Measurements from ENCODE around the gene OGA. TPM values are rescaled to one million over a fixed set of nuclear protein-coding genes. Genes with fewer than 3 reads are reported as not detected.
"Not testable (repeated sequence)": the region's sequence is repeated elsewhere in the genome, so short reads cannot be mapped to it uniquely, and the experiment has no call there.

OGA gene
- total and polyA plus RNA-seq, 2 experiments from 2014 or later: 42.5 to 78.0 TPM

- H3K4me2 ChIP-seq (ENCODE audit: unreplicated experiment): no peak overlapping the region
- H3F3A ChIP-seq (ENCODE audit: insufficient read depth): peaks cover 43% of the 10 kb centered on the region
- H2AFZ ChIP-seq: no peak overlapping the region
- TF ChIP-seq EZH2 (IDR thresholded peaks at IDR 0.05; ENCODE audit: insufficient read depth, poor library complexity, severe bottlenecking): no peak
- no peak for TF ChIP-seq EZH2phosphoT487 (IDR thresholded peaks at IDR 0.05; ENCODE audit: insufficient read depth, low read depth)
- DNase-seq: no peak
- no peak overlapping the region for H3K9ac ChIP-seq
- H3K27me3 ChIP-seq (replicated peaks; ENCODE audit: insufficient read depth): no peaks in the 10 kb centered on the region
- peak overlapping the region; percentile 0; the same call in 1 of the 2 replicates for H3K27ac ChIP-seq
- H3K9me2 ChIP-seq (ENCODE audit: insufficient read depth): no peaks in the 10 kb centered on the region
- H3K4me3 ChIP-seq: no peak overlapping the region
- H3K36me3 ChIP-seq (ENCODE audit: low read depth): peaks cover 89% of the 10 kb centered on the region
- peaks cover 7% of the 10 kb centered on the region for H3K4me1 ChIP-seq (ENCODE audit: insufficient read depth)
- WGBS, 2 experiments (ENCODE audit: low coverage in 1 of 2, low lambda C conversion rate in 2 of 2, missing lambda C conversion rate in 2 of 2): 30 to 37% methylated on average over 4 of the region's 4 CpGs
- H3K79me2 ChIP-seq (ENCODE audit: insufficient read depth): peaks cover 99% of the 10 kb centered on the region
- H4K20me1 ChIP-seq (ENCODE audit: insufficient read depth): peaks cover 13% of the 10 kb centered on the region
- H3K9me3 ChIP-seq (ENCODE audit: low read depth): no peaks in the 10 kb centered on the region
- in situ Hi-C loops (cut with MboI): no loop called here
These were observed 14.7 kb downstream of the OGA start for GRCh38 chr10:101803511-101803910.

GRCh38 chr10:101797403-101798059 is 20.7 kb downstream of the OGA start:
- H3K9me2 ChIP-seq (ENCODE audit: insufficient read depth): no peaks in the 10 kb centered on the region
- in situ Hi-C loops (cut with MboI): no loop called here
- H3K4me1 ChIP-seq (ENCODE audit: insufficient read depth): no peaks in the 10 kb centered on the region
- H3F3A ChIP-seq (ENCODE audit: insufficient read depth): peaks cover 49% of the 10 kb centered on the region
- no peak overlapping the region for H3K9ac ChIP-seq
- no peak overlapping the region for H3K4me2 ChIP-seq (ENCODE audit: unreplicated experiment)
- TF ChIP-seq EZH2 (IDR thresholded peaks at IDR 0.05; ENCODE audit: insufficient read depth, poor library complexity, severe bottlenecking): no peak
- TF ChIP-seq EZH2phosphoT487 (IDR thresholded peaks at IDR 0.05; ENCODE audit: insufficient read depth, low read depth): no peak
- no peak overlapping the region for H3K4me3 ChIP-seq
- 61 to 64% methylated on average over 4 of the region's 4 CpGs for WGBS, 2 experiments (ENCODE audit: low coverage in 1 of 2, low lambda C conversion rate in 2 of 2, missing lambda C conversion rate in 2 of 2)
- H3K27me3 ChIP-seq (replicated peaks; ENCODE audit: insufficient read depth): no peaks in the 10 kb centered on the region
- no peaks in the 10 kb centered on the region for H3K9me3 ChIP-seq (ENCODE audit: low read depth)
- peaks cover 8% of the 10 kb centered on the region for H4K20me1 ChIP-seq (ENCODE audit: insufficient read depth)
- H3K79me2 ChIP-seq (ENCODE audit: insufficient read depth): peaks cover 100% of the 10 kb centered on the region
- H2AFZ ChIP-seq: no peak overlapping the region
- no peak overlapping the region for H3K27ac ChIP-seq
- H3K36me3 ChIP-seq (ENCODE audit: low read depth): peaks cover 94% of the 10 kb centered on the region
- DNase-seq: no peak

- Histone ChIP-seq H3K9me3 (ENCODE audit: low read depth) (no peaks in the 10 kb centered on the region), H3K4me2 (ENCODE audit: unreplicated experiment) (no peak overlapping the region), H3K4me1 (ENCODE audit: insufficient read depth) (no peaks in the 10 kb centered on the region), H3K4me3 (no peak overlapping the region), H3F3A (ENCODE audit: insufficient read depth) (peaks cover 44% of the 10 kb centered on the region), H4K20me1 (ENCODE audit: insufficient read depth) (0 out of 2 replicates have a peak, but pooled peaks cover 4% of the 10 kb centered on the region), H3K27me3 (replicated peaks; ENCODE audit: insufficient read depth) (no peaks in the 10 kb centered on the region), H2AFZ (no peak overlapping the region), H3K9ac (no peak overlapping the region), H3K9me2 (ENCODE audit: insufficient read depth) (no peaks in the 10 kb centered on the region), H3K36me3 (ENCODE audit: low read depth) (peaks cover 92% of the 10 kb centered on the region), H3K27ac (no peak overlapping the region), H3K79me2 (ENCODE audit: insufficient read depth) (peaks cover 89% of the 10 kb centered on the region)
- DNase-seq: no peak
- in situ Hi-C loops (cut with MboI): no loop called here
- 98 to 100% methylated on average over 12 of the region's 12 CpGs for WGBS, 2 experiments (ENCODE audit: low coverage in 1 of 2, low lambda C conversion rate in 2 of 2, missing lambda C conversion rate in 2 of 2)
- TF ChIP-seq EZH2phosphoT487 (IDR thresholded peaks at IDR 0.05; ENCODE audit: insufficient read depth, low read depth) (no peak), EZH2 (IDR thresholded peaks at IDR 0.05; ENCODE audit: insufficient read depth, poor library complexity, severe bottlenecking) (no peak)
These were observed 24.7 kb downstream of the OGA start for GRCh38 chr10:101793526-101793925.

GRCh38 chr10:101789686-101790085 is 28.6 kb downstream of the OGA start:
- 87 to 92% methylated on average over 7 of the region's 7 CpGs for WGBS, 2 experiments (ENCODE audit: low coverage in 1 of 2, low lambda C conversion rate in 2 of 2, missing lambda C conversion rate in 2 of 2)
- Histone ChIP-seq H3F3A (ENCODE audit: insufficient read depth) (peaks cover 54% of the 10 kb centered on the region), H3K27me3 (replicated peaks; ENCODE audit: insufficient read depth) (no peaks in the 10 kb centered on the region), H3K4me1 (ENCODE audit: insufficient read depth) (no peaks in the 10 kb centered on the region), H3K9me2 (ENCODE audit: insufficient read depth) (no peaks in the 10 kb centered on the region), H3K9ac (no peak overlapping the region), H4K20me1 (ENCODE audit: insufficient read depth) (no peaks in the 10 kb centered on the region), H3K79me2 (ENCODE audit: insufficient read depth) (peaks cover 88% of the 10 kb centered on the region), H3K36me3 (ENCODE audit: low read depth) (peaks cover 92% of the 10 kb centered on the region), H3K4me3 (no peak overlapping the region), H3K27ac (no peak overlapping the region), H3K4me2 (ENCODE audit: unreplicated experiment) (no peak overlapping the region), H2AFZ (no peak overlapping the region), H3K9me3 (ENCODE audit: low read depth) (no peaks in the 10 kb centered on the region)
- in situ Hi-C loops (cut with MboI): loop anchor here (10.0 kb wide), 1 partner anchor 185 kb away; no protein-coding TSS in a partner anchor
- TF ChIP-seq EZH2 (IDR thresholded peaks at IDR 0.05; ENCODE audit: insufficient read depth, poor library complexity, severe bottlenecking) (no peak), EZH2phosphoT487 (IDR thresholded peaks at IDR 0.05; ENCODE audit: insufficient read depth, low read depth) (no peak)
- DNase-seq: no peak

- H3K9ac ChIP-seq; H3K27me3 ChIP-seq (replicated peaks; ENCODE audit: insufficient read depth); H3K4me1 ChIP-seq (ENCODE audit: insufficient read depth); H3K9me3 ChIP-seq (ENCODE audit: low read depth); H3K4me3 ChIP-seq; H3K4me2 ChIP-seq (ENCODE audit: unreplicated experiment); H2AFZ ChIP-seq; H3K9me2 ChIP-seq (ENCODE audit: insufficient read depth); H4K20me1 ChIP-seq (ENCODE audit: insufficient read depth); H3K27ac ChIP-seq; DNase-seq: not testable (repeated sequence)
- Histone ChIP-seq H3K36me3 (ENCODE audit: low read depth) (peaks cover 91% of the 10 kb centered on the region), H3K79me2 (ENCODE audit: insufficient read depth) (peaks cover 85% of the 10 kb centered on the region), H3F3A (ENCODE audit: insufficient read depth) (peaks cover 54% of the 10 kb centered on the region)
- in situ Hi-C loops (cut with MboI): loop anchor here (10.0 kb wide), 1 partner anchor 184 kb away; no protein-coding TSS in a partner anchor
- 92% methylated on average over 9 of the region's 9 CpGs for WGBS, 2 experiments (ENCODE audit: low coverage in 1 of 2, low lambda C conversion rate in 2 of 2, missing lambda C conversion rate in 2 of 2)
These were observed 29.0 kb downstream of the OGA start for GRCh38 chr10:101789231-101789630.
